ENCODE data around the gene RIN2.

RIN2 gene

GRCh38 chr20:19774135-19774933 lies 16.3 kb downstream of the RIN2 start:
- Histone ChIP-seq H3K36me3 (replicated peaks) (no peaks in the 10 kb centered on the region), H3K4me3 (ENCODE audit: low read depth, low read length) (no peak overlapping the region), H3K27ac (no peak overlapping the region), H3K27me3 (replicated peaks) (no peaks in the 10 kb centered on the region)
- no peak for DNase-seq
- in situ Hi-C loops (cut with HindIII; ENCODE audit: low pct_ligation_motif_present, low sequenced_read_pairs): no loop called here
- no peak for TF ChIP-seq CTCF (IDR thresholded peaks at IDR 0.05; ENCODE audit: low read depth, low read length, missing control alignments)

- Histone ChIP-seq H3K36me3 (replicated peaks) (no peaks in the 10 kb centered on the region), H3K27me3 (replicated peaks) (no peaks in the 10 kb centered on the region), H3K27ac (no peak overlapping the region), H3K4me3 (ENCODE audit: low read depth, low read length) (no peak overlapping the region)
- no peak for TF ChIP-seq CTCF (IDR thresholded peaks at IDR 0.05; ENCODE audit: low read depth, low read length, missing control alignments)
- in situ Hi-C loops (cut with HindIII; ENCODE audit: low pct_ligation_motif_present, low sequenced_read_pairs): no loop called here
- DNase-seq: no peak
Measured at GRCh38 chr20:19775353-19776253, 17.5 kb downstream of the RIN2 start.

GRCh38 chr20:19777315-19777714 lies 19.3 kb downstream of the RIN2 start:
- Histone ChIP-seq H3K36me3 (replicated peaks) (no peaks in the 10 kb centered on the region), H3K4me3 (ENCODE audit: low read depth, low read length) (no peak overlapping the region), H3K27ac (no peak overlapping the region), H3K27me3 (replicated peaks) (no peaks in the 10 kb centered on the region)
- in situ Hi-C loops (cut with HindIII; ENCODE audit: low pct_ligation_motif_present, low sequenced_read_pairs): no loop called here
- TF ChIP-seq CTCF (IDR thresholded peaks at IDR 0.05; ENCODE audit: low read depth, low read length, missing control alignments): no peak
- DNase-seq: no peak

- DNase-seq: no peak
- in situ Hi-C loops (cut with HindIII; ENCODE audit: low pct_ligation_motif_present, low sequenced_read_pairs): no loop called here
- Histone ChIP-seq H3K27me3 (replicated peaks) (no peaks in the 10 kb centered on the region), H3K4me3 (ENCODE audit: low read depth, low read length) (no peak overlapping the region), H3K36me3 (replicated peaks) (no peaks in the 10 kb centered on the region), H3K27ac (no peak overlapping the region)
- TF ChIP-seq CTCF (IDR thresholded peaks at IDR 0.05; ENCODE audit: low read depth, low read length, missing control alignments): no peak
Measured at GRCh38 chr20:19777981-19778380, 19.9 kb downstream of the RIN2 start.

GRCh38 chr20:19778404-19778803 lies 20.3 kb downstream of the RIN2 start:
- in situ Hi-C loops (cut with HindIII; ENCODE audit: low pct_ligation_motif_present, low sequenced_read_pairs): no loop called here
- Histone ChIP-seq H3K27ac (no peak overlapping the region), H3K36me3 (replicated peaks) (no peaks in the 10 kb centered on the region), H3K27me3 (replicated peaks) (no peaks in the 10 kb centered on the region), H3K4me3 (ENCODE audit: low read depth, low read length) (no peak overlapping the region)
- DNase-seq: no peak
- no peak for TF ChIP-seq CTCF (IDR thresholded peaks at IDR 0.05; ENCODE audit: low read depth, low read length, missing control alignments)
